SHP77 treated with DMSO at 0.1 percent for 48 hours (cell line): Measurements from ENCODE around the gene SLMAP.

Source experiments
- DNase-seq: peaks from one replicate; lab custom pipeline; 2025; lab: John Stamatoyannopoulos, UW

SLMAP gene

DNA sequence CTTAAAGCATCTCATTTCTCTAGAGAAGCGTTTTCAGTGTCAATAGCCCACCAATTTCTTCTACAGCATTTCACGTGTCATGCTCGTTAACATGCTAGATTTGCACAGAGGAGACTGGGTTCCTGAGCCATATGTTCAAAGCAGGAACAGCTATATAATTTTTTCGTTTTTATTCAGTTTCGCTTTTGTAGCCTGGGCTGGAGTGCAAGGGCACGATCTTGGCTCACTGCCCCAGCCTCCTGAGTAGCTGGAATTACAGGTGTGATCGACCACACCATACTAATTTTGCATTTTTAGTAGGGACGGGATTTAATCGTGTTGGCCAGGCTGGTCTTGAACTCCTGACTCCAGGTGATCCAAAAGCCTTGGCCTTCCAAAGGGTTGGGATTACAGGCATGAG, 6.6 kb upstream of the SLMAP start:
- no peak for DNase-seq

DNA sequence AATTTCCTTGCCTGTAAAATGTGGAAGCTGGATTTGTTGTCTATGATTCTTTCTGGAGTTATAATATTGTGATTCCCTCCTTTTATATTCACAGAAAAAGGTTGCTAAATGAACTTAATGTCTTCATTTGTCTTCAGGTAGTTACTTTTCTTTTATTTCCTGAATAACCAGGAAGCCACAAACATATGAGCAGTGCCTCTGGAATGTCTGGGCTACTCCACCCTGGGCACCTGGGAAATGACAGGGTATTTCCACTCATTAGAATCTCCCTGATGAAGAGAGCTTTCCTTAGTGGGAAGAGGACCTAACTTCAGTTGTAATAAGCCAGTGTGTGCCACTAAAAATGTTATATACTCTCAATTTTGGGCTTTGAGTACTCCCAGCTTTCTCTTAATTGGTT, 3.8 kb upstream of the SLMAP start:
- DNase-seq: no peak

DNA sequence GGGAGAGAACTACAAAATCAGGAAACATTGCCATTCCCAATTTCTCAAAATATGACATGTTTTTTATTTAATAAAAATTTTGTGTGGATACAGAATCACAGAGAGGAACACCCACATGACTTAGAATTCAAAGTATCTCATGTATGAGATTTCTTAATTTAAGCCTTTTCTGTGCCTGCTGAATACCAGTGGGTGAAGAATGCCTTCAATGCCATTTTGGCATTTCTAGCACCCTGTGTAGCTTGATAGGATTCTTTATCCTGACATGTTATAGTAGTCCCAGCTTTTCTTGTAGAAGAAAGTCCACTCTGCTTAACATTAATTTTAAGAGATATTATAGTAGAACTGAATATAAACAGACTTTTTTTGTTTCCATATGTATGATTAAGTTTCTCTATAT, 3.1 kb upstream of the SLMAP start:
- no peak for DNase-seq

DNA sequence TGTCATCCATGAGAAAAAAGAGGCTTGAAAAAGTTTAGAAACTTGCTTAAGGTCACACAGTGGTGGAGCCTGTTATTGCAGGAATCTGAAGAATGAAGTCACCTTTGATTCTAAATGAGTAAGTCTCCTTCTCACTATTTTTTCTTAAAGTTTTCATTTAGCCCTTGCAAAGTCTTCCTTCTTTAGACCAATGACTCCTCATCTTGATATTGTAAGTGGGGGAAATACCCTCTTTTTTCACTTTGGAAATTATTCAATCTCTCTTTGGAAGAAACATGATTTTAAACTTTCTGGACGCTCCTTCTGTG, 787 bp upstream of the SLMAP start:
- DNase-seq: no peak

DNA sequence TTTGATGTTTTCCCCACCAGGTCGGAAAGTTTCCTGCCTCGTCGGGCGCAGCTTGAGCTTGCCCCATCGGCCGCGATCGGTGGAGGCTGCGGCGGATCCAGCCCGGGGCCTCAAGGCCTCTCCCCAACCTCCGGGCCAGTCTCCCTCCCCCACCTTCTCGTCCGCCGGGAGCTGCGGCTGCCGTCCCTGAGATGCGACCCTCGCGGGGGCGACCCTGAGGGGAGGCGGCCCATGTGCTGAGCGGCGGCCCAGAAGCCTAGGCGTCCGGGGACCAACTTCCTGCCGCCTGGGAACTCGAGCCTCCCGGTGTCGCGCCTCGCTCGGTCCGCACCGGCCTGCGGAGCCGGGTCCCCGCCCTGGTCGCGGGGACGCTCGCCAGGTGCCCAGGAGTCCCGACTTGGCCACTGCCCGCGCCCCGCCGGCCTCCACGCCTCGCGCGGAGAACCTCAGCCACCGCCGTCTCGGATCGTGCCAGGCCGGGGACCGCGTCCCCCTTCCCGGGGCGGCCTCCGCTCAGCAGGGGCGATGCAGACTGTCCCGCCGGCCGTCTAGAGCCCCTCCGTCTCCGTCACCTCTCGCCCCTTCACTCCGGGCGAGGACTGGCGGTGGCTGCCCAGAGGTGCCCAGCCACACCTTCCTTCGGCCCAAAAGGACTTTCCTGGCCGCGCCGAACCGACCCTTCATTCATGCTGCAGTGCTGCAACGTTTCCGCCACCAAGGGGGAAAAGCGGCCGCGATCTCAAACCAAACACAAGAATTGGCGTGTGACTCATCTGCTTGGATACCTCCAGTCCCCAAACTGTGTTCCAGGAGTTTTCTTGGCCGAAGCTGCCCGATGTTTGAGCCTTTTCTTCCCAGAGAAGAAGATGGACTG, 656 bp downstream of the SLMAP start:
- no peak for DNase-seq

DNA sequence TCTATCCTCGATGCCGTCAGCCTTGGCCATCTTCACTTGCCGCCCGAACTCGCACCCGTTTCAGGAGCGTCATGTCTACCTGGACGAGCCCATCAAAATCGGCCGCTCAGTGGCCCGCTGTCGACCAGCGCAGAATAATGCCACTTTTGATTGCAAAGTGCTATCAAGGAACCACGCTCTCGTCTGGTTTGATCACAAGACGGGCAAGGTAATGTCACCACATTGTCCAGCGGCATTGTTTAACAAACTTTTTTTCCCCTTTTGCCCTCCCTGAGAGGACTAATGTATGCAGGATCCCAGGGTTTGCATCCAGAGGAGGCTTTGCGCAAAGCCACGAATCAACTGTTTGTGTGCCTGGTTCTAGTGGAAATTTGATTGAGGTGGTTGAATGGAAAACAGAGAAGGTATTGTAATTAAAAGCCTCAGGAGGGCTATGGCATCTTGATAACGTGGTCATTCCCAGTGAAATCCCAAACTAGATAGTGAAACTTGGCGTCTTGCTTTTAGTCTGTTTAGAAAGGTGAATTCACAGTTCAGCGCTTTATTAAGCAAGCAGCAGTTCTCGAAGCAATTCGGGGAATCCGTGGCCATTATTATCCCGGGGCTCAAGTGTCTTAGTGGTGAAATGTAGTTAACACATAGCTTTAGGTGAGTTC, 1.7 kb downstream of the SLMAP start:
- DNase-seq: no peak

DNA sequence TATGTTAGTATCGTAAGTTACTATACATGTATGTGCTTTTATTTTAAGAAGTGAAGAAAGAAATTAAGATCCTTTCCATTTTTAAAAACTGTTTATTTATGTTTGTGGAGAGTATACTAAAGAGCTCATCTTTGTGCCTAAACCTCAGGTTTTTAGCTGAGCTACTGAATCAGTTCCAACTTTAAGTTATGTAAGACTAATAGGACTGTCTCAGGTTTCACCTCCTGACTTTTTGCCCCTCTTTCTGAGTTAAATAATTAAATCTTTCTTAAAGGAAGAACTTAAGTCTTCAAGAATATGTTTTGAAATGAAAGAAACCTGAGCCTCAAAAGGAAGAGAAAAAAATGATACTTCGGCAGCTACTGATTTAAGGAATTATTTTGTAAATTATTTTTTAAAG, 2.6 kb downstream of the SLMAP start:
- no peak for DNase-seq

DNA sequence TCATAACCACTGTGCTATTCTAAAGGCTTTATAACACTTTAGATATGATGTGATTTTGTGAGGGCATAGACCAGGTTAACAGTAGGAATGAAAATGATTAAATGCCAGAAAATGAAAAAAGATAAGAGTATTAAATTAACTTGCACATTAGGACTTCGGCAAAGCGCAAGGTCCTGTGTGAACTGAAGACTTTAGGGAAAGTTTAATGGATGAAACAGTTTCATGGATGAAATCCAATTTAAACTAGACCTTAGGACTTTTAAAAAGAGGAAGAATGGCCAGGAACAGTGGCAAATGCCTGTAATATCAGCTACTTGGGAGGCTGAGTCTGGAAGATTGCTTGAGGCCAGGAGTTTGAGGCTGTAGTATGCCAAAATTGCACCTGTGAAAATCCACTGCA, 8.7 kb downstream of the SLMAP start:
- DNase-seq: no peak

DNA sequence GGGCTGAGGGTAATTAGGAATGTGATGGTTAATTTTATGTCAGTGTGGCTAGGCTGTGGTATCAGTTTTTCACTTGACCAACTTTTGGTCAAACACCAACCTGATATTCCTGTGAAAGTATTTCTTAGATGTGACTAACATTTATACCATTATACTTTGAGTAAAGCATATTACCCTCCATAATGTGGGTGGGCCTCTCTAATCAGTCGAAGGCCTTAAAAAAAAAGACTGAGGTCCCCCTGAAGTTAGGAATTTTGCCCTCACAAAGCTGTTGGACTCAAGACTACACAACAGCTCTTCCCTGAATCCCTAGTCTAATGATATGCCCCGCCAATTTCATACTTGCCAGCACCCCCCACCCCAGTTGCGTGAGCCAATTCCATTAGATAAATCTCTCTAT, 12.5 kb downstream of the SLMAP start:
- DNase-seq: no peak

DNA sequence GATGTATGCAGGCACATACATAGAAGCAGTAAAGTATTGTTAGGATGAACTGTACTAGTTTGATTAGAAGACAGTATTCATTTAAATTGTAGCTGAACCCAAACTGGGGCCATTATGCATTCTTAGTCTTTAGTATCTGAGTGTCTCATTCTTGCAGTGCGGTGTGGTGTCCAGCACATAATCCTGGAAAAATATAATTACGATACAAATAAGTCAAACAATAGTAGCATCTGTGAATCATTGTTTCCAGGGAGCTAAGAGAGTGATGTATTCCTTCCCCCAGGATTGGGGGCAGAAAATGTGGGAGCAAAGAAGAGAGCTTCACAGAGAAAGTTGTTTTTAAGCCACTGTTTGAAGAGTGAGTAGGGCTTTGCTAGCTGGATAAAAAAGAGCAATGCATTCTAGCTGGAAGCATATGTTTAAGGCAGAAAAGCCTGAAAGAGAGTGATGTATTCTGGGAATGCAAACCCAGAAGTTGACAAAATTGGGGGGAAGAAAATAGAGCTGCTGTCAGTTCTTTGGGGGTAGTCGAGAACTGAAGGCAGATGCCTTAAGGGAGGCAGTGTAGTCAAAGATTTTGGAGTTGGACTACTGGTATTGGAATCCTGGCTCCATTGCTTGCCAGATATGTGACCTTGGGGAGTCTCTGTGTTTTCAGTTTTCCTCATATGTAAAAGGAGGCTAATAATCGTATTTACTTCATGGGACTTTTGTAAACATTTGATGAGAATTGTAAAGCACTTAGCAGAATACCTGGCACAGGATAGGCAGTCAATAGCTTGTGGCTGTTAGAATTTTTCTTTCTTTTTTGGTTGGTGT, 14.1 kb downstream of the SLMAP start:
- no peak for DNase-seq

DNA sequence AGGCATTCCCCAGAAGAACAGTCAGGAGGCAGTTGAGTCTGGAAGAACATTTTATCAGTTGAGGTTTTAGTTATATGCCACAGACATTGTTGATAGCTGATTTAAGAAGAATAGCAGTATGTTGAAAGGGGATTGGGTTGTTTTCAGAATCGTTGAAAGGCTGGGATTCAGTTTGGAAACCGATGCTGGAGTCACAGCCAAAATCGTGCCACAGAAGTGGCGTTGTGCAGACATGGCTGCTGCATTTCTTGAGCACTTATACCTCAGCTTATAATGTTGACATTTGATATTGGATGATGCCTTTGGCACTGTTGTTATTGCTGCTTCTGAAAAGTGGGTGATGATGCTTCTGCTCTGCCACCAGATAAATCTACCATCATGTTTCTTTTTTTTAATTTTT, 16.1 kb downstream of the SLMAP start:
- DNase-seq: no peak

DNA sequence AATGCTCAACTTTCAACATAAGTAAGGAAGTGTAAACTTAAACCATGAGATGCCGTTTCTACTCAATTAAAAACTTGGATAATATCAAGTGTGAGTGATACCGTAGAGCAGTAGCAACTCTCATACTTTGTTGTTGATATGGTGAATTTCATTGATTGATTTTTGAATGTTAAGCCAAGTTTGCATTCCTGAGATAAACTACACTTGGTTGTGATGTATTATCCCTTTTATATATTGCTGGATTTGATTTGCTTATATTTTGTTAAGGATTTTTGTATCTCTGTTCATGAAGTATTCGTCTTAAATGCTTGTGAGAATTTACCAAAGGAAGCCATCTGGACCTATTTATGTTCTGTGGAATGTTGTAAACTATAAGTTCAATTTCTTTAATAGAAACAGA, 21.7 kb downstream of the SLMAP start:
- no peak for DNase-seq

DNA sequence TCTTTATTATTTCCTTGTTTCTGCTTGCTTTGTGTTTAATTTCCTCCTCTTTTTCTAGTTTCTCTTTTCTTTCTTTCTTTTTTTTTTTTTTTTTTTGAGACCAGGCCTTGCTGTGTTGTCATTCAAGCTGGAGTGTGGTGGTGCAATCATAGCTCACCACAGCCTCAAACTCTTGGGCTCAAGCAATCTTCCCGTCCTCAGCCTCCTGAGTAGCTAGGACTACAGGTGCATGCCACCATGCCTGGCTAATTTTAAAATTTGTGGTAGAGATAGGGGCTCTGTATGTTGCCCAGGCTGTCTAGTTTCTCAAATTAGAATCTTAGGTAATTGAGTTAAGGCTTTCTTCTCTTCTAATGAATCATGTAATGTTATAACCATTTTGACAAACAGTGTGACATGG, 22.4 kb downstream of the SLMAP start:
- DNase-seq: no peak

DNA sequence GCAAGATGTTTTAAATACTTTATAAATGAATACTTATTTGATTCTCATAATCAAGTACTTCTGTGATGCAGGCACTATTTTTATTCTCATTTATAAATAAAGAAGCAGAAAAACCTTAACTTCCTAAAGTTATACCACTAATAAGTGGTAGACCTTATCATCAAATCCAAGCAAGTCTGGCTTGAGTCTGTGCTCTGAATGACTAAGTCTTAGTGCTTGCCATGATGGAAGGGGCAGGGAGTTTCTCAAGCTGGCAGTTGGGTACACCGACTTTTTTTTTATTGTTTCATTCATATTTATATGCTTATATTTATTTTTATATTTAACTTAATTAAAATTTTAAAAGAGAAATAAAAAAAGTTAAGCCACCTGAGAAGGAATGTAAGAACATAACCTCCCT, 23.6 kb downstream of the SLMAP start:
- no peak for DNase-seq

DNA sequence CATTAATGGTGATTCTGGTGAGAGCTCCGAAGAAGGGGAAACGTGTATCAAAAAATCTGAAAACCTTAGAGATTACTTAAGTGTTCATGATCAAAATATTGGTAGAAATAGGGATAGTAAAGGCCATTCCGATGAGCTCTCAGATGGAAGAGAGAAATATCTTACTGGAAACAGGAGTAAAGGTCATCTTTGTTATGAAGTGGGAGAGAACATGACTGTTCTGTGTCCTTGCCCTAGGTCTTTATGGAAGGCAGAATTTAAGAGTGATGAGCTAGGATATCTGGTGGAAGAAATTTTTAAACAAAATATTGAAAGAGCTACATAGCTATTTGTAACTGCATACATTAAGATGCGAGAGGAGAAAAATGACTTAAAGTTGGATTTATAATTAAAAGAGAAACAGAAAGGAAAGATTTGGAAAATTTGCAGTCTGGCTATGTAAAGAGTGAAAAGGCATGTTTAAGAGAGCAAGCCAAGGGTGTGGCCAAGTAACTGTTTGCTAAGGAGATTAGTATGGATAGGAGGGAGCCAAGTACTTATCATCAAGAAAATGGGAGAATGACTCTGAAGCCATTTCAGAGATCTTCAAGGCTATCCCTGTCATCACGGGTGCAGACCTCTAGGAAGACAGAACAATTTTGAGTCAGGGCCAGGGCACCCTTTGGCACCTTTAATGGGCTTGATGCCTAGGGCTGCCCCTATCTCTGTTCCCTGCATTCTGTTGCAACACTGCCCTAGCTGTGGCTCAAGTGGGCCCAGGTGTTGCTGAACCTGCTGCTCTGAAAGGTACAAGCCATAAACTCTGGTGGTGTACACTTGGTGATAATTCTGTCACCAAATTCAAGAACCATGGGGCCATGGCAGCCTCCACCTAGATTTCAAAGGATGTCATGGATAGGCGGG, 27.3 kb downstream of the SLMAP start:
- no peak for DNase-seq

DNA sequence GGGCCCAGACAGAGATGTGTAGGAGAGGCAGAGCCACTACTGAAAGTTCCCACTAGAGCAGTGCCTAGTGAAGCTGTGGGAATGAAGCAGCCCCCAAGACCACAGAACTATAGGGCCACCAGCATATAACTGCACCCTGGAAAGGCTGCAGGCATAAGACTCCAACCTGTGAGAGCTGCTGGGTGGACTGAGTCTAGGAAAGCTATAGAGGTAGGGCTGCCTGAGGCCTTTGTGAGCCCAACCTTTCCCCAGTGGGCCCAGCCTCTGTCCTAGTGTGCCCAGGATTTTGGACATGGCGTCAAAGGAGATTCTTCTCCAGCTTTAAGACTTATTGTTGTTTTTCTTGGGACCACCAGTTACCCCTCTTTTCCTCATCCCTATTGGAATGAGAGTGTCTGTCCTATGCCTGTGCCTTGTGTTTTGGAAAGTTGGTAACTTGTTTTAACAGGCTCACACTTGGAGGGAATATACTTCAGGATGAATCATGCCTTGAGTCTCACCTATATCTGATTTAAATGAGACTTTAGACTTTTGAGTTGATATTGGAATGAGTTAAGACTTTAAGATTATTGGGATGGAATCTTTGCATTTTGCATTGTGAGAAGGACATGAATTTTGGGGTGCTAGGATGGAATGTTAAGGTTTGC, 28.1 kb downstream of the SLMAP start:
- no peak for DNase-seq

DNA sequence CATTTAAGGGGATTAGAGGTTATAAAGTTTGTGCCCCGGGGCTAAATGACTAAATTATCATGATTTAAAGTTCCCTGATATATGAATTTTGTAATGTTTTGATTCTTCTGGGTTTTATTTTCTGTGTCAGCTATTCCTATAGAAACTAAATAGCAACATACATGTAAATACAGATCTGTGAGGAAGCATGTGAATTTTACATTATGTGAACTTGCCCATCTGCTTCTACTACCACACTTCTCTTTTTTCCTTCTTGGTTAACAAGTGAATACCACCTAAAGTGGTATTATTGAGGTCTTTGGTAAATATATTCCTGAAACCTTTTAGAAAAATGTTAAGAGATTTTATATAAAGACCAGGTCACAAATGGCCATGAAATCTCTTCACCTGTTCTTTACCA, 29.3 kb downstream of the SLMAP start:
- no peak for DNase-seq

DNA sequence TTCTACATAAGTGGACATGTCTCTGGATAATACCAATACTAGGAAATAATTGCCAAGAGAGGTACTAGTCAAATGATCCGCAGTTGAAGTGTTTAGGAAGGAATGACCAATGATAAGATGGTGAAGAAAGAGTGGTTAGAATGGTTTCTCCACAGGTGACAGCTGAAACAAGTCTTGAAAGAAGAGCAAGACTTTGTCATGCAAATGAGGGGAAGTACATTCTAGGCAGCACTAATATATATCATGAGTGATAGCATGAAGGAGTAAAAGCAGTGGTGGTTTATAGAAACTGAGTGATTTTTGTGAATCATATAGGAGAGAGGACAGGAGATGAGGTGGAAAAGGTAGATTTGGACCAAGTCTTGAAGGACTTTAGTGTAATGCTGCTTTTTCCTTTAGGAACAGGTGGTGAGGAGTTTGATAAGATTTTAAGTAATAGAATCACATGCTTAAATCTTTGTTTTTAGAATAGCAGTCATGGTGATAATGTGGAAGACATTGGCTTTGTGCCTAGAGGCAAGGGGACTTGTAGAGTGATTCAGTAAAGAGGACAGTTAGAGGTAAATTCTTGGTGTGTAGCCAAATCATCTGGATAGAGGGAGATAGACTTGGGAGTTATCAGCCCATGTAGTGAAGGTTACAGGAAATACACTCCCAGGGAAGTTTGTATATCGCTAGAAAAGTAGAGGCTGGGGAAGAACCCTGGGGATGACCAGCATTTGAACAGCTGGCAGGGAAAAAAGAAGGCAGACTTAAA, 31.9 kb downstream of the SLMAP start:
- no peak for DNase-seq

DNA sequence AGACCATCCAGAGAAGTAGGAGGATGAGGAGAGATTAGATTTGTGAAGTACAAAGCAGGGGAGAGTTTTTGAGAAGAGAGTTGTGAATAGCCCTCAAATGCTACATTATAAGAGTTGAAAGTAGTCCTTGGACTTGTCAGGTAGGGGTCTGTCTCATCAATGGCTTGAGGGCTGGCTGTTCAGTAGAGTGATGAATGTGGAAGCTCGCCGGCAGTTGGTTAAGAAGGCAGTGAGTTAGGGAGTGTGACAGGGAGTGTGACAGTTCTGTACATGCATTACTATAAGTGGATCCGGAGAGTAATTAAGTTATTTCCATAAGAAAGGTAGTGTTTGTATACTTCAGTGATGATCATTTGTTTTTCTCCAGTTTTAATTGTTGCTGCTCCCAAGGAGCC, 32.5 kb downstream of the SLMAP start:
- DNase-seq: no peak

DNA sequence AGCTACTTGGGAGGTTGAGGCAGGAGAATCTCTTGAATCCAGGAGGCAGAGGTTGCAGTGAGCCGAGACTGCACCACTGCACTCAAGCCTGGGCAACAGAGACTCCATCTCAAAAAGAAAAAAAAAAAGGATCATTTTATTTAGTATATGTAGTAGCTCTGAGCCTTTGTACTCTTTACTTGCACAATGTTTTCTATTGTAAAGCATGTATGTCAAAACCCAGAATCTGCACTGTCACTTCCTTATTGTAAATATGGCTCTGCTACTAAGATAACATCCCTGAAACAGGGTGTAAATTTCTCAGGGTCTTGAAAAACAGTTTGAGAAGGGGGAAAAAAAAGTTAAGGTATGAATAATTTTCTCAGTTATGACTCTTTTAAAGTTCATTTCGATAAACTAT, 35.1 kb downstream of the SLMAP start:
- DNase-seq: no peak

DNA sequence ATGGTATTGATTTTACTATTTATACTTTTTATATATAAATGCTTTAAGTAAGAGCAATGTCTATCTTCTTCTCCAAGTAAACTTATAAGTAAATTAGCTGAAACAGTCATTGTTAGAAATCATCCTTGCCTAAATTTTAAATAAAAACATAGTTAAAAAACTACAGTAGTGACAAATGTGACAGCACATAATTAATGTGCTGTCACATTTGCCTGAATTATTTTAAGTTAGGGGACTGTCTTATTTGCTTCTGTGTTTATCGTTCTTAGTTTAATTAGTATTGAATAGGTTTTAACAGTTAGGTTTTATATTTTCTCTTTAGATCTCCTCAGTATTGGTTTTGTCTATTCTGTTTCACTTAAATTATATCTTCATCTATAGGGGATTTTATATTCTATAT, 36.1 kb downstream of the SLMAP start:
- DNase-seq: no peak
